ENCODE data around the gene SFXN3. TPM values are rescaled to one million over a fixed set of nuclear protein-coding genes. Genes with fewer than 3 reads are reported as not detected.

SFXN3 gene
- total and polyA plus RNA-seq, 2 donors from 2014 or later, result 23.3 to 51.6 TPM

DNA sequence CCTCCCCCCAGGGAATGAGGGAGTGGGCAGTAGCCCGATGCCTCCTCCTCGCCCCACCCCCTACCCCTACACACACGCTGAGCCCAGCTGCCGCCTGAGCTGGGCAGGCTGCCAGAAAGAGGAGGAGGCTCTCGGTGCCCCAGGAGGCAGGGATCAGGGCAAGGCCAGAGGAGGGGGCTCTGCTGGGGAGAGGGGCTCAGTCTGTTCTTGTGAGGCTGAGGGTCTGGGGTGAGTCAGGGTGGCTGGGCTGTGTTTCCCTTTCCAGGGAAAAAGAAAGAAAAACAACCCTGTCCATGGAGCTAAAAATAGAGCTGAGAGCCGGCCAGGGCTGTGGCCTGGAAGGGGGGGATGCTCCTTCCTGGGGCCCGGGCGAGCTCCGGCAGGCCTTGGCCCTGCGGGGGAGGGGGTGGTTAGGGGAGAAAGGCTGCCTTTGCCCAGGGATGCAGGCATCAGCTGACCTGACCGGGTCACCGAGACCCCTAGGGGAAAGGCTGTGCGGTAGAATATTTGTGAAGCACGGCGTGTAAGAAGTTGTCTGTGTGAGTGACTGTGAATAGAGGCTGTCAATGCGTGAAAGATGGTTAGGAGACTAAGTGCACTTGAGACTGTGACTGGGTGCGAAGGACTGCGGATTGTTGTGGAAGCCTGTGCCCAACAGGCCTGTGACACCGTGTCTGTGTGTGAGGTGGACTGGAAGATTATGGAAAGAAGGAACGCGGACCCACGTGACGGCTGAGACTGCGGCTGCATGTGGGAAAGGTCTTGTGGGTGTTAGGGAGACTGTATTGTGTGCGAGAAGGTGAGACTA lies 32.6 kb upstream of the SFXN3 start:
- DNase-seq, result peak; percentile 91 to 97 (median 95)
- Histone ChIP-seq H3K4me1 (ENCODE audit: control insufficient read depth in 2 of 3, insufficient read depth in 2 of 3, low read depth in 1 of 3, low read length in 3 of 3) (peaks cover 7 to 32% (median 8%) of the 10 kb centered on the region in 3 donors), H3K27me3 (ENCODE audit: control insufficient read depth, insufficient read depth, low read length) (no peaks in the 10 kb centered on the region), H3K9ac (ENCODE audit: low read length in 3 of 3) (peak overlapping the region; percentile 53 to 82 (median 71)), H3K4me3 (ENCODE audit: low read length in 3 of 3) (peak overlapping the region; percentile 67 to 85 (median 74)), H3K36me3 (ENCODE audit: control insufficient read depth in 2 of 3, insufficient read depth in 3 of 3, low read length in 3 of 3) (peaks cover 0 to 10% (median 9%) of the 10 kb centered on the region in 3 donors), H3K9me3 (ENCODE audit: control insufficient read depth in 2 of 3, insufficient read depth in 1 of 3, low read length in 3 of 3) (no peaks in the 10 kb centered on the region), H3K27ac (ENCODE audit: low read depth in 2 of 2, low read length in 2 of 2) (peak overlapping the region; percentile 90 to 99)
- TF ChIP-seq, protein P1, sequence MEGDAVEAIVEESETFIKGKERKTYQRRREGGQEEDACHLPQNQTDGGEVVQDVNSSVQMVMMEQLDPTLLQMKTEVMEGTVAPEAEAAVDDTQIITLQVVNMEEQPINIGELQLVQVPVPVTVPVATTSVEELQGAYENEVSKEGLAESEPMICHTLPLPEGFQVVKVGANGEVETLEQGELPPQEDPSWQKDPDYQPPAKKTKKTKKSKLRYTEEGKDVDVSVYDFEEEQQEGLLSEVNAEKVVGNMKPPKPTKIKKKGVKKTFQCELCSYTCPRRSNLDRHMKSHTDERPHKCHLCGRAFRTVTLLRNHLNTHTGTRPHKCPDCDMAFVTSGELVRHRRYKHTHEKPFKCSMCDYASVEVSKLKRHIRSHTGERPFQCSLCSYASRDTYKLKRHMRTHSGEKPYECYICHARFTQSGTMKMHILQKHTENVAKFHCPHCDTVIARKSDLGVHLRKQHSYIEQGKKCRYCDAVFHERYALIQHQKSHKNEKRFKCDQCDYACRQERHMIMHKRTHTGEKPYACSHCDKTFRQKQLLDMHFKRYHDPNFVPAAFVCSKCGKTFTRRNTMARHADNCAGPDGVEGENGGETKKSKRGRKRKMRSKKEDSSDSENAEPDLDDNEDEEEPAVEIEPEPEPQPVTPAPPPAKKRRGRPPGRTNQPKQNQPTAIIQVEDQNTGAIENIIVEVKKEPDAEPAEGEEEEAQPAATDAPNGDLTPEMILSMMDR (IDR thresholded peaks at IDR 0.05; ENCODE audit: borderline replicate concordance, extremely low read depth, insufficient read depth), result no peak
- no peak for FAIRE-seq
- intact Hi-C loops (cut with DNase I), result no loop called here

DNA sequence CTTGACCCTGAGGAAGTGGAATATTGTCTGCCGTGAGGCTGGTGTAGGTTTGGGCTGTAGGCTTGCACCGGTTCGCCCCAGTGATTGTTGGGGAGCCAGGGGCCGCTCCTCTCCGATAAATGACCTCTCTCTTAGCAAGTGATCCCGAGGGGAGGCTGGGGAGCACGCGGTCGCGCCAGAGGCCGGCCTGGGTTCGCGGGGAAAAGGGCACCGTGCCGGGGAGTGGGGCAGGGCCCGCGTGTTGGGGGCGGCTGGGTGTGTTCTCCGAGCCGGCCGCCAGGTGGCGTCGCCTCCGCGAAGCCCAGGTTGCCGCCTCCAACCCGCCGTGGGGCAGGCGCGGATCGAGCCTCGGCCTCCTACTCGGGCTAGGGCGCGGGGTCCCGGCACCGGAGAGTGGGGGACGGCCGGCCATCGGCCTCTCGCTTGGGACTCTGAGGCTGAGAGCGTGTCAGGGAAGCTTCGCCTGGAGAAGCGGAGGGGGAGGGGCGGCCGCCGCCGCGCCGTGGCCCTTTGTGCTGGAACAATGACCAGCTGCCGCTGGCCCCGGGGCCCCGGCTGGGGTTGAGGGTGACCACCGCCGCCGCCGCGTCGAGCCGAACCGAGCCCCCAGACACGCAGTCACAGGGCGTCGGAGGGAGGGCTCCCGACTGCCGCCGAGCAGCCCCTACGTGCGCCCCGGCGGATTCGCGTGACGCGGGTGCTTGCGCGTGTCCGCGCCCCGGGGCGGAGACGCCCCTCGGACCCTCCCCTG lies 31.9 kb upstream of the SFXN3 start:
- Histone ChIP-seq H3K9me3 (ENCODE audit: control insufficient read depth in 2 of 3, insufficient read depth in 1 of 3, low read length in 3 of 3) (no peaks in the 10 kb centered on the region), H3K4me3 (ENCODE audit: low read length in 3 of 3) (peak overlapping the region; percentile 67 to 85 (median 73)), H3K27me3 (ENCODE audit: control insufficient read depth, insufficient read depth, low read length) (no peaks in the 10 kb centered on the region), H3K36me3 (ENCODE audit: control insufficient read depth in 2 of 3, insufficient read depth in 3 of 3, low read length in 3 of 3) (peaks cover 0 to 13% (median 10%) of the 10 kb centered on the region in 3 donors), H3K27ac (ENCODE audit: low read depth in 2 of 2, low read length in 2 of 2) (peak overlapping the region; percentile 90 to 99), H3K9ac (ENCODE audit: low read length in 3 of 3) (peak overlapping the region; percentile 53 to 82 (median 71)), H3K4me1 (ENCODE audit: control insufficient read depth in 2 of 3, insufficient read depth in 2 of 3, low read depth in 1 of 3, low read length in 3 of 3) (peaks cover 7 to 32% (median 8%) of the 10 kb centered on the region in 3 donors)
- DNase-seq (peak; percentile 85 to 94 (median 92)), FAIRE-seq (no peak)
- TF ChIP-seq, protein P1 (IDR thresholded peaks at IDR 0.05; ENCODE audit: borderline replicate concordance, extremely low read depth, insufficient read depth), result peak; percentile 76
- intact Hi-C loops (cut with DNase I), result no loop called here

DNA sequence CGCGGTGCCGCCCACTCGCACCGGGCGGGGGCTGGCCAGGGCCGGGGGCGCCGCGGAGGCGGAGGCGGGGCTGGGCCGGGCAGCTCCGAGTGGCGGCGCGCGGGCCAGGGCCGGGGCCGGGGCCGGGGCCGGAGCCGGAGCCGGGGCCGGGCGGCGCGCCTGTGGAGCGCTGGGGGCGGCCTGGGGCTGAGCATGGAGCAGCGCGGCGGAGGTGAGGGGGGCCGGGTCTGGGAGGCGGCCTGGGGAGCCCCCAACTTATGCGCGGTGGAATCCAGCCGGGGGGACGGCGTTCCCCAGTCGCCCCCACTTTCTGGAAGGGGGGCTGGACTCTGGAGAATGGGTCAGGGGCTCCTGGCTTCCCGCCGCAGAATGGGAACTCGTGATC lies 31.3 kb upstream of the SFXN3 start, which contains the start of gene LZTS2:
LZTS2 (plus strand) TSS at position 67 of the 385 bp plus-strand sequence. CDS start 2,731 bp downstream, outside the sequence.
- TF ChIP-seq, protein P1 (IDR thresholded peaks at IDR 0.05; ENCODE audit: borderline replicate concordance, extremely low read depth, insufficient read depth), result no peak
- H3K4me3 ChIP-seq (ENCODE audit: low read length in 3 of 3), result peak within 1 kb of the TSS; percentile 75 to 93 (median 81)
- FAIRE-seq, result no peak
- H3K9ac ChIP-seq (ENCODE audit: low read length in 3 of 3), result peak within 1 kb of the TSS; percentile 54 to 99 (median 88)
- H3K4me1 ChIP-seq (ENCODE audit: control insufficient read depth in 2 of 3, insufficient read depth in 2 of 3, low read depth in 1 of 3, low read length in 3 of 3), result peaks cover 7 to 32% (median 8%) of the 10 kb centered on the region in 3 donors
- intact Hi-C loops (cut with DNase I), result no loop called here
- DNase-seq, result no peak
- H3K36me3 ChIP-seq (ENCODE audit: control insufficient read depth in 2 of 3, insufficient read depth in 3 of 3, low read length in 3 of 3), result peaks cover 0 to 16% (median 10%) of the 10 kb centered on the region in 3 donors
- no peaks in the 10 kb centered on the region for H3K9me3 ChIP-seq (ENCODE audit: control insufficient read depth in 2 of 3, insufficient read depth in 1 of 3, low read length in 3 of 3)
- H3K27me3 ChIP-seq (ENCODE audit: control insufficient read depth, insufficient read depth, low read length), result no peaks in the 10 kb centered on the region
- H3K27ac ChIP-seq (ENCODE audit: low read depth in 2 of 2, low read length in 2 of 2), result peak within 1 kb of the TSS; percentile 98 to 99

Measured in kidney (tissue), 14 donors.